Duodenal mucosa (tissue), 2 donors: Measurements from ENCODE around the gene USP3.

Experiments
- H3K27ac ChIP-seq: one replicate; pipeline ENCODE4 v1.7.0; 2013; ENCODE audit warnings: low read depth, low read length
- H3K27me3 ChIP-seq, 2 donors: one replicate each; pipeline ENCODE4 v1.7.0; 2013; ENCODE audit warnings: low read length in 2 of 2, control low read depth in 1 of 2; ENCODE audit not compliant: insufficient read depth in 2 of 2, control insufficient read depth in 1 of 2
- H3K36me3 ChIP-seq, 2 donors: one replicate each; pipeline ENCODE4 v1.7.0; 2013; ENCODE audit warnings: low read length in 2 of 2, control low read depth in 1 of 2; ENCODE audit not compliant: insufficient read depth in 2 of 2, control insufficient read depth in 1 of 2
- H3K4me1 ChIP-seq, 2 donors: one replicate each; pipeline ENCODE4 v1.7.0; 2013; ENCODE audit warnings: low read length in 2 of 2, control low read depth in 1 of 2; ENCODE audit not compliant: insufficient read depth in 2 of 2, control insufficient read depth in 1 of 2
- H3K4me3 ChIP-seq, 2 donors: one replicate each; pipeline ENCODE4 v1.7.0; 2013; ENCODE audit warnings: low read length in 2 of 2, low read depth in 1 of 2
- H3K9ac ChIP-seq, 2 donors: one replicate each; pipeline ENCODE4 v1.7.0; 2013; ENCODE audit warnings: low read length in 2 of 2, low read depth in 1 of 2
- H3K9me3 ChIP-seq, 2 donors: one replicate each; pipeline ENCODE4 v1.7.0; 2013; ENCODE audit warnings: low read length in 2 of 2, control low read depth in 1 of 2; ENCODE audit not compliant: control insufficient read depth in 1 of 2

Gene USP3

DNA sequence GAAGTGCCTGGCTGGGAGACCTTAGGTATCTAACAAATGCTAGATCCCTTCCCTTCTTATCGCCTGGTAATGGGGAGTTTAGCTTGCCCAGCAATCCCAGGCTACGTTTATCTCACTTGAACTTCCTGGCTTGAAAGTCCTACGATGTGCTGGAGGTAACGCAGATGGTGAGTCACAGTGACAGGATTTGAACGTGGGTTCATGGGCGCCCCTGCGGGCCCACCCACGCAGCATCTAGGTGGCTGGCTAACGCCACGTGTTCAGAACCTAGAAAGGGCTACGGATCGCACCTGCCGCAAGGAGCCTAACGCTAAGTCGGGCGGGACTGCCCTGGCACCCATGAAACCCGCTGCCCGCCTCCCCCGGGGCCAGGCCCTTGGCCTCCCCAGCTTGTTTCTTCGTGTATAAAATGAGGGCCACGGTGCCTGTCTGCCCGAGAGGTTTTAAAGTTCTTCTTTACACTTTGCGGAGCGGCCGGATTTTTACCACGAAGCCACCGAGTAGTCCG, 600 bp upstream of the USP3 start:
- Histone ChIP-seq H3K4me3 (peak overlapping the region; percentile 77 to 83), H3K36me3 (no peaks in the 10 kb centered on the region), H3K27ac (peak overlapping the region; percentile 99), H3K9ac (peak overlapping the region; percentile 95 to 98), H3K4me1 (peaks cover 66 to 76% of the 10 kb centered on the region in 2 donors), H3K9me3 (no peaks in the 10 kb centered on the region), H3K27me3 (no peaks in the 10 kb centered on the region)

DNA sequence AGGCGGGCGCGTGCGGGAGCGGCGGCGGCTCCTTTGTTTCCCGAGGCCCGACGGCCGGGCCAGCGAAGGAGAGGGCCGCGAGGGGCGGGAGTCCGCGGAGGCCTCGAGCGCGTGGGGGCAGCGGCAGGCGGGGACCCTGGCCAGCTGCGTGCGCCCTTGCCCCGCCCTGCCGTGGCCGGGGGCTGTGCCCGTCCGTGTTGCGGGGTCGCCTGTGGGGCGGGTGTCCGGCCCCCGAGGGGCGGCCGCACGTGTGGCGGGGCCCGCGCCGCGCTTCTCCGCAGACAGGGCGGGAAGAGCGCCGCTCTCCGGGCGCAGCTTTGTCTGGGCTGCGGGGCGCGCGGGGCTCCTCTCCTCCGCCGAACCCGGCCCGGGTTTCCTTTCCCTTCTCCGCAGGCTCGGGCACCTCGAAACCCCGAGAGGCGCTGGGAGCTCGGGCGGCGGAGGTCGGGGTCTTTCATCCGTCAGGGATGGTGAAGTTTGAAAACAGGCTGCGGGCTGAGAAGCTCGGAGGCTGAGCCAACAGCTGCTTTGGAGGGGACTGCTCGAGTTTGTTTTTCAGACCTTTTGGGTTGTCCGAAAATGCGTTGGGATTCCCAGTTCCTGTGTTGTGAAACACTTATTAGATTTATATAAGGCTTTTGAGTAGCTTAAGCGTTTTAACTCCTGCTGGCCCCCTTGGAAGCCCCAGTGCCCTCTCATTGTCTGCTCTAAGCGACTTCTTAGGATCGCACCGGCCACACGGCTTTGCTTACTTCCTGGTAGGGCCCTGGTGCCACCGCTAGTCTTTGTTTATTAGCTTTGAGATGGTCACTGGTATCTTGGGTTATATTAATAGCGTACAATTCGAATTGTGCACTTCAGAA, 817 bp downstream of the USP3 start:
- no peaks in the 10 kb centered on the region for H3K27me3 ChIP-seq
- H3K27ac ChIP-seq, result peak overlapping the region; percentile 90
- peak overlapping the region; percentile 80 to 90 for H3K9ac ChIP-seq
- peak overlapping the region; percentile 86 to 92 for H3K4me3 ChIP-seq
- H3K9me3 ChIP-seq, result no peaks in the 10 kb centered on the region
- no peaks in the 10 kb centered on the region for H3K36me3 ChIP-seq
- H3K4me1 ChIP-seq, result peaks cover 70 to 78% of the 10 kb centered on the region in 2 donors

DNA sequence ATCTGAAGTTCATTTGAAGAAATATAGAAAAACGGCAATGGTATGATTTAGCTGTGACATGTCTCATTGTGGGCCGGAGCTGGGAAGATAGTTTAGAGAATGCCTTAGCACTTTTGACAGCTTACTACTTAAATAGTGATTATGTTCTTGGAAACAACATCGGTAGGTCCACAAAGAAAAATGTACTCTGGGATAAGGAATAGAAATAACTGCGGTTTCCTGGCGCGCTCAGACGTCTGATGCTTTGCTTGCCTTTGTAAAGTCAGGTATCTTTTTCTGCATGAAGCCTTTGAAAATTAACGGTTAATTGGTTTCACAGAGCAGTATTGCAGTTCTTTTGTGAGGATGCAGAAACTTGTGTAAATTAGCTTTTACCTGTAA, 1.4 kb downstream of the USP3 start:
- H3K27me3 ChIP-seq, result no peaks in the 10 kb centered on the region
- peaks cover 71 to 78% of the 10 kb centered on the region in 2 donors for H3K4me1 ChIP-seq
- H3K4me3 ChIP-seq, result peak overlapping the region; percentile 86 to 92
- H3K36me3 ChIP-seq, result no peaks in the 10 kb centered on the region
- H3K9me3 ChIP-seq, result no peaks in the 10 kb centered on the region
- H3K9ac ChIP-seq, result peak overlapping the region; percentile 80 to 90
- H3K27ac ChIP-seq, result peak overlapping the region; percentile 90

- Histone ChIP-seq H3K9ac (peak overlapping the region; percentile 6 to 90), H3K4me1 (peaks cover 65 to 72% of the 10 kb centered on the region in 2 donors), H3K4me3 (peak overlapping the region; percentile 86 to 92), H3K9me3 (no peaks in the 10 kb centered on the region), H3K27me3 (no peaks in the 10 kb centered on the region), H3K36me3 (no peaks in the 10 kb centered on the region), H3K27ac (no peak overlapping the region)
Observed at GRCh38 chr15:63506537-63507035, 2.2 kb downstream of the USP3 start.

DNA sequence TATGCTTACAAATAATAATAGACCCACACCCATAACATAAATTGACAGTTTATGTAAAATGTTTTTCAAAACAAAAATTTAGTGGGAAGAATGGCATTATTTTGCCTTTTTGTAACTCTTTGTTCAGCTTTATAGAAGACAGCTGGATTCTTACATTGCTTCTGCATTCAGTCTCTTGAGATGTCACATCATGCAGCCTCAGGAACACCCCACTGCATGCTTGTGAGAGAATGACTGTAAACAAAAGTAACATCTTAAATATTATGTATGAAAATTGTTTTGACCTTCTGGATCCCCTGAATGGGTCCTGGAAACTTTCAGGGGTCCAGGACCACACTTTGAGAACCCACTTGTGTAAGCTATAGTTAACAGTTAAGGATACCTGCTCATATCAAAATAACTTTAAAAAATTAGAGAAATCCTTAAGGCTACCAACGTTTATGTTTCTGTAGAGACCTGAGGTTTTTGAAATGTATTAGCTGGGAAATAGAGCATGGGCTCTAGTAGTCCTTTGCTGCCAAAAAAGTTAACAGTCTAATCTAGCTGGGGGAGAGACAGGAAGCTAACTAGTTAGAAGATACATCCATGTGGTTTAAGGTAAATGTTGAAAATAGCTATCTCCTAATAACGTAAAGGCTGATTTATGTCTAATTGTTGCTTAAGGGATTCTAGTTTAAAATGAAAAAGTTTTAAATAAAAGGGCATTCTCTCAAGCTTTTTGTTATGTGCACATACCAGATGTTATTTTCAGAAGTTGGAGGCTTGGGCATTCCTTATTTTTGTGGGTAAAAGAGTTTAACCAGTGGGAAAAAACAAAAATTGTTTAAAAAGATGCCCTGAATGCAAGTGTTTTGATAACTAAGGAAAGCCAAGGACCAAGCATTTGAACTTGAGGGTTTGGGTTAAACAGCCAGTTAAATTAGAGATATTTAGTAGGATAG, 3.8 kb downstream of the USP3 start:
- Histone ChIP-seq H3K27ac (no peak overlapping the region), H3K4me3 (no peak overlapping the region), H3K9ac (no peak overlapping the region), H3K27me3 (no peaks in the 10 kb centered on the region), H3K36me3 (no peaks in the 10 kb centered on the region), H3K4me1 (peaks cover 51 to 60% of the 10 kb centered on the region in 2 donors), H3K9me3 (no peaks in the 10 kb centered on the region)

DNA sequence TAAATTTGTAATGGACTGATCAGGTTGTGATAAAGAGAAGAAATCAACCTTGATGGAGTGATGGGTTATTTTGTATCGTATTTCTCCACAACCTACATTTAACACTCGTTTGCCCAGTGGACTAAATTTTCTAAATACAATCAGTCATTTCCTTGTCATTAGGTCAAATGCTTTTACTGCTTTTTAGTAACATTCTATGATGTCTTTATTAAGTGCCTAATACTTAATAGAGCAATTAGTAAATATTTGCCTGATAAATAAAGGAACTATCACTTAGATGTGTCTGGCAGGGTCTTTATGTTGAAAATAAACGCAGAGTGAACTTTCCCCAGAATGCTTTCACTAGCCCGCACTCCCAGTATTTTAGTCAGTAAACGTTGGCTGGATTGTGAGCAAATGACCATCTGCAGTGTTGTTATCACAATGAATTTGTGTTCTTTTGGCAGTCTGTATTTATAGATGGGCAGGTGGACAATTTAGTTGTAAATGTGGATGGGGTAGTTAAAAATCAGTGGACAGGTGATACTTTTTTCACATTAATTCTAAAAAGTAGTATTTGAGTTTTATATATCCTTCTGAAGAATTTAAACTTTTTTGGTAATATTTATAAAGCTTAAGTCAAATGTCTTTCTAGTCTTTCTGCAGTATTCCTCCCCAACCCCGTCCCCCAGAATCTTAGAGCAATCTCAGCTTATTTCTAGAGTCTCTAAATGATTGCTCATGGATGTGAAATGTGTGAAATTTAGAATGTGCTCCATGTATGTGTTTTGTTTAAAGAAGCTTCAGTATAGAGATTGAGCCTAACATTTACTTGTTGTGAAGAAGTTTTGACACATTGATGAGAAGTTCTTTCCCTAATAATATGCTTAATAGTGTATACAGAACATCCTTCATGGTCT, 4.9 kb downstream of the USP3 start:
- Histone ChIP-seq H3K9ac (no peak overlapping the region), H3K36me3 (no peaks in the 10 kb centered on the region), H3K27me3 (no peaks in the 10 kb centered on the region), H3K4me3 (no peak overlapping the region), H3K9me3 (no peaks in the 10 kb centered on the region), H3K4me1 (peaks cover 52 to 63% of the 10 kb centered on the region in 2 donors), H3K27ac (no peak overlapping the region)

- Histone ChIP-seq H3K27me3 (no peaks in the 10 kb centered on the region), H3K9me3 (no peaks in the 10 kb centered on the region), H3K36me3 (no peaks in the 10 kb centered on the region), H3K4me1 (peaks cover 59 to 72% of the 10 kb centered on the region in 2 donors), H3K4me3 (no peak overlapping the region), H3K9ac (no peak overlapping the region), H3K27ac (no peak overlapping the region)
Observed at GRCh38 chr15:63509955-63510940, 5.9 kb downstream of the USP3 start.

GRCh38 chr15:63512148-63512547, 7.8 kb downstream of the USP3 start:
- Histone ChIP-seq H3K27me3 (no peaks in the 10 kb centered on the region), H3K9me3 (no peaks in the 10 kb centered on the region), H3K9ac (no peak overlapping the region), H3K36me3 (no peaks in the 10 kb centered on the region), H3K4me3 (no peak overlapping the region), H3K27ac (no peak overlapping the region), H3K4me1 (peaks cover 64 to 69% of the 10 kb centered on the region in 2 donors)
